ENCODE results near the gene TRIM41.

GRCh38 chr5:181235323-181235688 is 12.2 kb downstream of the TRIM41 start:
- TF ChIP-seq MYC (IDR thresholded peaks at IDR 0.05; ENCODE audit: low read depth, low read length): no peak
- TF ChIP-seq CTCF (IDR thresholded peaks at IDR 0.05; ENCODE audit: low read depth, low read length): no peak
- TF ChIP-seq POLR2A (IDR thresholded peaks at IDR 0.05; ENCODE audit: extremely low read depth, insufficient read length): no peak

Data from NB4 (cell line).